Adrenal gland (tissue), 12 donors: ENCODE results near the gene TRIM46. TPM values are rescaled to one million over a fixed set of nuclear protein-coding genes. Genes with fewer than 3 reads are reported as not detected.
"Not testable (repeated sequence)": the region's sequence is repeated elsewhere in the genome, so short reads cannot be mapped to it uniquely, and the experiment has no call there.

Experiments
- DNase-seq, 7 donors: peaks; one replicate each; pipeline ENCODE4 v3.0.0-alpha.2; 2019 to 2020
- H3K27ac ChIP-seq, 5 donors: fragments of 200-600 bp; sonication (generic) in 4 of 5; 1 replicate in 3 of 5; 2 replicates in 2 of 5; pipeline versions ENCODE4 v1.5.1 to v1.8.0; 2016 to 2020; ENCODE audit warnings: mild to moderate bottlenecking in 1 of 5
- H3K27me3 ChIP-seq: fragments of 200-600 bp; 2 replicates; pipeline ENCODE4 v1.8.0; 2021
- H3K36me3 ChIP-seq, 2 donors: fragments of 200-600 bp; replicated peaks in 1 of 2; 1 replicate in 1 of 2; 2 replicates in 1 of 2; pipeline versions ENCODE4 v1.5.1 to v1.8.0; 2018 to 2022
- H3K4me1 ChIP-seq, 2 donors: fragments of 200-600 bp; replicated peaks in 1 of 2; 1 replicate in 1 of 2; 2 replicates in 1 of 2; pipeline versions ENCODE4 v1.5.1 to v1.8.0; 2018 to 2021
- H3K4me3 ChIP-seq, 4 donors: fragments of 200-600 bp; sonication (generic) in 3 of 4; one replicate each; pipeline ENCODE4 v1.5.1; 2016 to 2018
- H3K9me3 ChIP-seq, 3 donors: fragments of 200-600 bp; sonication (generic) in 1 of 3; replicated peaks in 1 of 3; 1 replicate in 2 of 3; 2 replicates in 1 of 3; pipeline versions ENCODE4 v1.5.1 to v1.8.0; 2016 to 2021
- POLR2A ChIP-seq, 2 donors: fragments of 450-650 bp; IDR thresholded peaks; one replicate each; pipeline ENCODE4 v1.6.1; 2017; ENCODE audit warnings: antibody characterized with exemption in 2 of 2, mild to moderate bottlenecking in 2 of 2, moderate library complexity in 1 of 2
- WGBS, 4 donors: extraction: QIAGEN DNeasy Blood & Tissue Kit in 2 of 4; methylation state at CpG; one replicate each; pipeline versions ENCODE4 v1.1.5 to v1.1.7; 2013 to 2017; 5-methylcytosine and 5-hydroxymethylcytosine counted together
- intact Hi-C, 2 donors: fragments of 100-400 bp; cut with DNase I; formaldehyde crosslinking; loops; one replicate each; pipeline versions ENCODE4 v1.14.1 to v1.15.0; 2022 to 2023
- polyA plus RNA-seq, 3 donors: library from polyadenylated mRNA; stranded (reverse); fragments of 200-250 nt in 2 of 3; fragments of 350-450 nt in 1 of 3; fragmentation: Illumina TruSeq in 1 of 3; extraction: RNeasy Lipid Tissue Mini Kit (QIAGEN cat#74804) in 1 of 3; gene quantifications; one replicate each; pipeline ENCODE4 v1.2.3, GENCODE V29; 2013 to 2014
- total RNA-seq, 9 donors: library from RNA; depleted of rRNA in 4 of 9; stranded (reverse); fragments of >200 nt in 4 of 9; fragments of 120-200 nt in 1 of 9; fragmentation: NEBNext Ultra II Directional in 1 of 9; extraction: Animal tissue kit (Norgen Biotek cat#: 25700) in 1 of 9; gene quantifications; one replicate each; pipeline versions ENCODE4 v1.1.0 to v1.2.4, GENCODE V29; 2013 to 2023
- TF ChIP-seq, protein P1 (sequence below), 6 experiments: fragments of 450-650 bp in 4 of 6; fragments of 200-600 bp in 2 of 6; sonication (generic) in 1 of 6; IDR thresholded peaks; 1 replicate in 5 of 6; 2 replicates in 1 of 6; pipeline versions ENCODE4 v1.5.1 to v1.8.0; 2016 to 2021; ENCODE audit warnings: antibody characterized with exemption in 6 of 6, mild to moderate bottlenecking in 2 of 6, moderate library complexity in 1 of 6
- donor health status: healthy with polysubstance abuse.
- donor health status: Bipolar disorder and iron deficiency.
- donor health status: DM: yes; HTN: yes; CAD: no.
- donor health status: DM: no; HTN: no; CAD: no.
- donor health status: DM: no; HTN: no; CAD: no.
- donor health status: DM: yes; HTN: yes; CAD: no.

TRIM46 gene
- total and polyA plus RNA-seq, 12 donors, result 0.19 to 5.6 (median 0.59) TPM; not detected in 2

- Histone ChIP-seq H3K9me3 (no peaks in the 10 kb centered on the region), H3K27me3 (no peaks in the 10 kb centered on the region), H3K4me1 (peaks cover 6 to 18% of the 10 kb centered on the region in 2 donors), H3K4me3 (peak overlapping the region in 1 of 4 donors; percentile 3), H3K36me3 (no peaks in the 10 kb centered on the region), H3K27ac (peak overlapping the region in 1 of 5 donors; percentile 5)
- intact Hi-C loops, result no loop called here
- TF ChIP-seq, protein P1, sequence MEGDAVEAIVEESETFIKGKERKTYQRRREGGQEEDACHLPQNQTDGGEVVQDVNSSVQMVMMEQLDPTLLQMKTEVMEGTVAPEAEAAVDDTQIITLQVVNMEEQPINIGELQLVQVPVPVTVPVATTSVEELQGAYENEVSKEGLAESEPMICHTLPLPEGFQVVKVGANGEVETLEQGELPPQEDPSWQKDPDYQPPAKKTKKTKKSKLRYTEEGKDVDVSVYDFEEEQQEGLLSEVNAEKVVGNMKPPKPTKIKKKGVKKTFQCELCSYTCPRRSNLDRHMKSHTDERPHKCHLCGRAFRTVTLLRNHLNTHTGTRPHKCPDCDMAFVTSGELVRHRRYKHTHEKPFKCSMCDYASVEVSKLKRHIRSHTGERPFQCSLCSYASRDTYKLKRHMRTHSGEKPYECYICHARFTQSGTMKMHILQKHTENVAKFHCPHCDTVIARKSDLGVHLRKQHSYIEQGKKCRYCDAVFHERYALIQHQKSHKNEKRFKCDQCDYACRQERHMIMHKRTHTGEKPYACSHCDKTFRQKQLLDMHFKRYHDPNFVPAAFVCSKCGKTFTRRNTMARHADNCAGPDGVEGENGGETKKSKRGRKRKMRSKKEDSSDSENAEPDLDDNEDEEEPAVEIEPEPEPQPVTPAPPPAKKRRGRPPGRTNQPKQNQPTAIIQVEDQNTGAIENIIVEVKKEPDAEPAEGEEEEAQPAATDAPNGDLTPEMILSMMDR (IDR thresholded peaks at IDR 0.05), result no peak
- no peak for TF ChIP-seq POLR2A (IDR thresholded peaks at IDR 0.05)
- 6 to 19% (median 15%) methylated on average over 1 of the region's 1 CpG for WGBS, 4 donors
- peak in 2 of 7 donors; percentile 41 to 54 for DNase-seq
Observed at GRCh38 chr1:155219592-155220031, 46.0 kb downstream of the TRIM46 start.

- H3K4me3 ChIP-seq, DNase-seq, H3K27me3 ChIP-seq, H3K36me3 ChIP-seq, intact Hi-C loops, H3K27ac ChIP-seq, H3K9me3 ChIP-seq: not testable (repeated sequence)
- 88 to 93% (median 90%) methylated on average over 10 of the region's 10 CpGs for WGBS, 4 donors
- H3K4me1 ChIP-seq, result peaks cover 13 to 25% of the 10 kb centered on the region in 2 donors
Observed at GRCh38 chr1:155220211-155220965, 46.7 kb downstream of the TRIM46 start.

- no peak for TF ChIP-seq POLR2A (IDR thresholded peaks at IDR 0.05)
- TF ChIP-seq, protein P1 (IDR thresholded peaks at IDR 0.05), result no peak
- 61 to 82% (median 72%) methylated on average over 7 of the region's 7 CpGs for WGBS, 4 donors
- Histone ChIP-seq H3K27ac (no peak overlapping the region), H3K4me1 (peaks cover 24 to 41% of the 10 kb centered on the region in 2 donors), H3K36me3 (no peaks in the 10 kb centered on the region), H3K4me3 (no peak overlapping the region), H3K27me3 (no peaks in the 10 kb centered on the region), H3K9me3 (no peaks in the 10 kb centered on the region)
- DNase-seq, result no peak
- intact Hi-C loops, result no loop called here
Observed at GRCh38 chr1:155223047-155223446, 49.4 kb downstream of the TRIM46 start.

DNA sequence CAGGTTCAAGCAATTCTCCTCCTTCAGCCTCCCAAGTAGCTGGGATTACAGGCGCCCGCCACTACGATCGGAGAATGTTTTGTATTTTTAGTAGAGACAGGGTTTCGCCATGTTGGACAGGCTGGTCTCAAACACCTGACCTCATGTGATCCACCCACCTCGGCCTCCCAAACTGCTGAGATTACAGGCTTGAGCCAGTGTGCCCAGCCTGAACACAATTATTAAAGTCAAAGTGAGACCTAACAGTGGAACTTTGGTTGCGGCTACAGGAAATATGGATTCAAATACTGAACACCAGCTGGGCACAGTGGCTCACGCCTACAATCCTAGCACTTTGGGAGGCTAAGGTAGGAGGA, 51.7 kb downstream of the TRIM46 start:
- 95 to 98% (median 96%) methylated on average over 7 to 8 of the region's 8 CpGs for WGBS, 4 donors
- H3K9me3 ChIP-seq, DNase-seq, intact Hi-C loops, H3K4me3 ChIP-seq, H3K27me3 ChIP-seq, H3K36me3 ChIP-seq: not testable (repeated sequence)
- Histone ChIP-seq H3K27ac (peak overlapping the region in 3 of 5 donors; percentile 61 to 79 (median 68)), H3K4me1 (peaks cover 24 to 29% of the 10 kb centered on the region in 2 donors)

- intact Hi-C loops, result no loop called here
- whole genome bisulfite sequencing, 4 donors, result 1 to 4% (median 1%) methylated on average over 7 of the region's 7 CpGs
- Histone ChIP-seq H3K4me3 (peak overlapping the region in 1 of 4 donors; percentile 60), H3K4me1 (peaks cover 24 to 29% of the 10 kb centered on the region in 2 donors), H3K9me3 (no peaks in the 10 kb centered on the region), H3K27me3 (no peaks in the 10 kb centered on the region), H3K27ac (peak overlapping the region in 4 of 5 donors; percentile 60 to 90 (median 86)), H3K36me3 (no peaks in the 10 kb centered on the region)
- DNase-seq, result peak in 6 of 7 donors; percentile 58 to 88 (median 66)
- no peak for TF ChIP-seq POLR2A (IDR thresholded peaks at IDR 0.05)
- TF ChIP-seq, protein P1 (IDR thresholded peaks at IDR 0.05), result peak in 5 of 6 experiments; percentile 18 to 66 (median 51)
Observed at GRCh38 chr1:155226188-155226909, 52.7 kb downstream of the TRIM46 start.
